NB4 (cell line): ENCODE measurements around the gene LPP.

Source experiments
- MYC ChIP-seq: IDR thresholded peaks from 2 replicates; pipeline ENCODE4 v1.6.1; 2011; ENCODE audit warnings: low read depth, low read length
- POLR2A ChIP-seq: IDR thresholded peaks from 2 replicates; pipeline ENCODE4 v1.6.1; 2011; ENCODE audit warnings: mild to moderate bottlenecking; ENCODE audit not compliant: insufficient read length; ENCODE audit errors: extremely low read depth
- TF ChIP-seq, protein P1 (sequence below): IDR thresholded peaks from one replicate; pipeline ENCODE4 v1.5.1; 2012; ENCODE audit warnings: low read depth, low read length

DNA sequence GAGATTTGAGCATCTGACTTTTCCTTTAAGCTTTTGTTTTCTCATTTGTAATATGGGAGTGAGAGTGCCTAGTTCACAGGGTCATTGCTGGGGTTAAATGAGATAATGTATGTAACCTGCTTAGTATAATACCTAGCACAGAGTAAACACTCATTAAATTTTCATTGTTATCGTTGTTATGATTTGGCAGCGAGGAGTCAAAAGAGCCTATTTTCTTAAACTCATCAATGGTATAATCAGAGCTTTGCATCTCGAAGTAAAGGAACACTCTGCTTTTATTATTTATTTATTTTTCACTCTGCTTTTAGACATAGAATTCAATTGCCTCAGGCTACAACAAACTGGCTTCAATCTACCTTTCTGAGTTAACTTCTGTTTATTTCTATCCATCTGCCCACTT, 52.8 kb downstream of the LPP start:
- TF ChIP-seq, protein P1, sequence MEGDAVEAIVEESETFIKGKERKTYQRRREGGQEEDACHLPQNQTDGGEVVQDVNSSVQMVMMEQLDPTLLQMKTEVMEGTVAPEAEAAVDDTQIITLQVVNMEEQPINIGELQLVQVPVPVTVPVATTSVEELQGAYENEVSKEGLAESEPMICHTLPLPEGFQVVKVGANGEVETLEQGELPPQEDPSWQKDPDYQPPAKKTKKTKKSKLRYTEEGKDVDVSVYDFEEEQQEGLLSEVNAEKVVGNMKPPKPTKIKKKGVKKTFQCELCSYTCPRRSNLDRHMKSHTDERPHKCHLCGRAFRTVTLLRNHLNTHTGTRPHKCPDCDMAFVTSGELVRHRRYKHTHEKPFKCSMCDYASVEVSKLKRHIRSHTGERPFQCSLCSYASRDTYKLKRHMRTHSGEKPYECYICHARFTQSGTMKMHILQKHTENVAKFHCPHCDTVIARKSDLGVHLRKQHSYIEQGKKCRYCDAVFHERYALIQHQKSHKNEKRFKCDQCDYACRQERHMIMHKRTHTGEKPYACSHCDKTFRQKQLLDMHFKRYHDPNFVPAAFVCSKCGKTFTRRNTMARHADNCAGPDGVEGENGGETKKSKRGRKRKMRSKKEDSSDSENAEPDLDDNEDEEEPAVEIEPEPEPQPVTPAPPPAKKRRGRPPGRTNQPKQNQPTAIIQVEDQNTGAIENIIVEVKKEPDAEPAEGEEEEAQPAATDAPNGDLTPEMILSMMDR, result no peak
- TF ChIP-seq POLR2A, result no peak
- TF ChIP-seq MYC, result no peak
